ENCODE results near the gene LATS1. TPM values are rescaled to one million over a fixed set of nuclear protein-coding genes. Genes with fewer than 3 reads are reported as not detected.

LATS1 gene
- 10 to 100 TPM; 12.1 to 21.2 (median 15.5) TPM for total RNA-seq

GRCh38 chr6:149717588-149718458 is at the start of gene LATS1:
LATS1 (minus strand) TSS chr6:149718101; CDS start chr6:149702126, 15,975 bp downstream.
- TF ChIP-seq CTCF (IDR thresholded peaks at IDR 0.05) = peak in 2 of 6 experiments; percentile 13 to 14
- TF ChIP-seq POLR2A (IDR thresholded peaks at IDR 0.05) = peak in 3 of 4 donors; percentile 37 to 81 (median 79)
- WGBS, 2 donors = 0% methylated on average over 1 to 5 of the region's 82 CpGs
- peak within 1 kb of the TSS; percentile 77 to 100 (median 96) for H3K4me3 ChIP-seq
- H3K4me1 ChIP-seq = peaks cover 4 to 53% (median 12%) of the 10 kb centered on the region in 3 donors
- peak within 1 kb of the TSS; percentile 97 to 100 (median 100) for H3K27ac ChIP-seq
- intact Hi-C loops (cut with DNase I) = no loop called here
- peak; percentile 48 for DNase-seq
- H3K27me3 ChIP-seq = no peaks in the 10 kb centered on the region
- no peaks in the 10 kb centered on the region for H3K9me3 ChIP-seq
- H3K36me3 ChIP-seq = peaks cover 0 to 2% (median 0%) of the 10 kb centered on the region in 3 donors

- no peak for TF ChIP-seq CTCF (IDR thresholded peaks at IDR 0.05)
- TF ChIP-seq POLR2A (IDR thresholded peaks at IDR 0.05) = no peak
These were observed 48.4 kb upstream of the LATS1 start for GRCh38 chr6:149766156-149766769.

GRCh38 chr6:149763866-149764265 is 46.0 kb upstream of the LATS1 start:
- intact Hi-C loops (cut with DNase I) = no loop called here

More at GRCh38 chr6:149766156-149766769, 48.4 kb upstream of the LATS1 start:
- peaks cover 0 to 39% (median 0%) of the 10 kb centered on the region in 3 donors for H3K36me3 ChIP-seq
- no peak overlapping the region for H3K4me3 ChIP-seq
- DNase-seq = no peak
- H3K27me3 ChIP-seq = no peaks in the 10 kb centered on the region
- no peak overlapping the region for H3K27ac ChIP-seq
- intact Hi-C loops (cut with DNase I) = no loop called here
- H3K9me3 ChIP-seq = peaks cover 0 to 9% (median 0%) of the 10 kb centered on the region in 3 donors
- WGBS, 2 donors = 41 to 82% methylated on average over 3 of the region's 3 CpGs
- peaks cover 0 to 5% (median 0%) of the 10 kb centered on the region in 3 donors for H3K4me1 ChIP-seq

GRCh38 chr6:149761438-149761837 is 43.5 kb upstream of the LATS1 start:
- DNase-seq = no peak
- H3K27me3 ChIP-seq = no peaks in the 10 kb centered on the region
- intact Hi-C loops (cut with DNase I) = no loop called here
- H3K9me3 ChIP-seq = peaks cover 0 to 6% (median 0%) of the 10 kb centered on the region in 3 donors
- TF ChIP-seq POLR2A (IDR thresholded peaks at IDR 0.05) = no peak
- TF ChIP-seq CTCF (IDR thresholded peaks at IDR 0.05) = no peak
- 88% methylated on average over 1 of the region's 1 CpG for WGBS, 2 donors
- no peak overlapping the region for H3K27ac ChIP-seq
- peaks cover 0 to 36% (median 0%) of the 10 kb centered on the region in 3 donors for H3K36me3 ChIP-seq
- H3K4me1 ChIP-seq = peaks cover 0 to under 1% (median 0%) of the 10 kb centered on the region in 3 donors
- H3K4me3 ChIP-seq = no peak overlapping the region

More at GRCh38 chr6:149763866-149764265, 46.0 kb upstream of the LATS1 start:
- Histone ChIP-seq H3K27me3 (no peaks in the 10 kb centered on the region), H3K36me3 (peaks cover 0 to 46% (median 0%) of the 10 kb centered on the region in 3 donors), H3K27ac (no peak overlapping the region), H3K9me3 (peaks cover 0 to 9% (median 0%) of the 10 kb centered on the region in 3 donors), H3K4me3 (no peak overlapping the region), H3K4me1 (peaks cover 0 to 5% (median 0%) of the 10 kb centered on the region in 3 donors)
- no peak for DNase-seq
- TF ChIP-seq POLR2A (IDR thresholded peaks at IDR 0.05) = no peak
- no peak for TF ChIP-seq CTCF (IDR thresholded peaks at IDR 0.05)

GRCh38 chr6:149756261-149756636 is 38.3 kb upstream of the LATS1 start:
- H3K4me1 ChIP-seq = peaks cover 3 to 43% (median 8%) of the 10 kb centered on the region in 3 donors
- H3K27ac ChIP-seq = no peak overlapping the region
- H3K36me3 ChIP-seq = peaks cover 0 to 26% (median 0%) of the 10 kb centered on the region in 3 donors
- no peaks in the 10 kb centered on the region for H3K27me3 ChIP-seq
- H3K4me3 ChIP-seq = no peak overlapping the region
- TF ChIP-seq POLR2A (IDR thresholded peaks at IDR 0.05) (no peak), CTCF (IDR thresholded peaks at IDR 0.05) (no peak)
- intact Hi-C loops (cut with DNase I) = no loop called here
- DNase-seq = no peak
- WGBS, 2 donors = 75 to 96% methylated on average over 5 to 6 of the region's 7 CpGs
- no peaks in the 10 kb centered on the region for H3K9me3 ChIP-seq
